Ecto neural progenitor cell (in vitro differentiated cells): ENCODE data around the gene PSMD13.
A peak's percentile ranks its signal among the peaks of the same experiment; 100 is the strongest.
"Not testable (repeated sequence)": the region's sequence is repeated elsewhere in the genome, so short reads cannot be mapped to it uniquely, and the experiment has no call there.

Experiments used
- DNase-seq: peaks from one replicate; pipeline ENCODE4 v3.0.0-alpha.2; 2018; ENCODE audit warnings: low spot score

The PSMD13 gene

DNA sequence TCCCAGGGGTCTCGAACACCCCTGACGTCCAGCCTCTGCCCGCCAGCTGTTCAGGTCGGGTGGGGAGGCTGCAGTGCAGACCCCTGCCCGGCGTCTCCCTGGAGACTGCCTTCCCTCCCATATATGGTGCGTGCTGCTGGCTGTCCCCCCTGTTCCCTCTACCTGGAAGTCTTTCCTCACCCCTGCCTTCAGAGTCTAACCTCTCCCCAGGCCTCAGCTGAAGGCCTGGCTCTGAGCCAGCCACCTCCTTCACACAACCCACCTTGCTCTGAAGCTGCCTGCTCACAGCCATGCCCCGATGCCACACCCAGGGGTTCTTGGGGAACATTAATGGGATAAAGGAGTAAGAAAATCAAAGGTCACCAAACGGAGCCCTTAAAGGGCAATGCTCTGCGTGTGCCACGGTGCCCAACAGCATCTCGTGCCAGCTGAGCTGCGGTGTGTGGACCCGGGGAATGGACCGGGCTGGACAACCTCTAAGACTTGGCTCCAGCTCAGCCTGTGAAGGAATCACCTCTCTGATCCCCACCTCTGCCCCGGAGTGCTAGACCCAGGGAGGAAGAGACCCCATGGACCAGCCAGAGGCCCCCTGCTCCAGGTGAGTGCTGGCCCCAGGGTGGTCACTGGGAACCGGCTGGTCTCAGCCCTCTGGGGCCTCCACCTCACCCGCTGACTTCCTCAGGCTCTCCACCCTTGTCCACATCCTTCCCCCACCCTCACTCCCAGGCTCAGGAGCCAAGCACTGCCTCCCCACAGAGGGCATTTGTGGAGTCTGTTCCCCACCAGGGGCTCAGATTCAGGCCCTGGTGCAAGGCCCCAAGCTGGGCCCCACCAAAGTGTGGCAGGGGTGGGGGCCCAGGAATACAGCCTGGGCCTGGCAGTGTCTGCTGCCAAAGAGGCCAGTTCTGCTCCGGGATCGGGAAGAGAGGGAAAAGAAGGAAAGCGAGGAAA lies 41.5 kb downstream of the PSMD13 start, which contains the start of gene NLRP6:
TSS of gene NLRP6 (plus strand) at position 407 of the 951 bp plus-strand sequence. CDS start at position 570, 163 bp downstream.
- DNase-seq = peak; percentile 36

DNA sequence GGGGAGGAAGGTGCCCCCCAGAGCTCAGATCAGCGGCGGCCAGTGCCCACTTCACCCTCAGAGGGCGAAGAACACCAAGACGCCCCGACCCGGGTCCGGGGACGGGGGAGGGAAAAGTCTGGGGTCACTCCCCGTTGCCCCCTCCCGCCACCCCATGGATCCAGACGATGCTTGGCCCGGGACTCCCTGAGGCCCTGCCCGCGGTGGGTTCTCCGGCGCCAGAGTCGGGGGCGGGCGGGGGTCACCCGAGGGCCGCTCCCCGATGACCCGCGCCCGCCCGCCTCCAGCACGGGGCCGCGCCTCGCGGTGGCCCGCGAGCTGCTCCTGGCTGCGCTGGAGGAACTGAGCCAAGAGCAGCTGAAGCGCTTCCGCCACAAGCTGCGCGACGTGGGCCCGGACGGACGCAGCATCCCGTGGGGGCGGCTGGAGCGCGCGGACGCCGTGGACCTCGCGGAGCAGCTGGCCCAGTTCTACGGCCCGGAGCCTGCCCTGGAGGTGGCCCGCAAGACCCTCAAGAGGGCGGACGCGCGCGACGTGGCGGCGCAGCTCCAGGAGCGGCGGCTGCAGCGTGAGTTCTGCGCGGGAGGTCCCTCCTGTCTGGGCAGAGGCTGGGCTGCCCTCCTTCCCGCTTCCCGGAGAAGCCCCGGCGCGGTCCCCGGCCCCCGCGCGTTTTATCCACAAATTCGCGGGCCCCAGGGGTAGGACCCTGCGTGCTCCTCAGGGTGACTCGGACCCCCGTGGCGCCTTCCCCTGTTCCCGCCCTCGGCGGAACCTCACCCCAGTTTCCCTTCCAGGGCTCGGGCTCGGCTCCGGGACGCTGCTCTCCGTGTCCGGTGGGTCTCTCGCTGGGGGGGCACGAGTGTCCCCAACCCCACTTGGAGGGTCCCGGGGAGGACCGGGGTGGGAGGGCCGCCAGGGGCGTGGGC lies 42.5 kb downstream of the PSMD13 start:
- DNase-seq = peak; percentile 32

DNA sequence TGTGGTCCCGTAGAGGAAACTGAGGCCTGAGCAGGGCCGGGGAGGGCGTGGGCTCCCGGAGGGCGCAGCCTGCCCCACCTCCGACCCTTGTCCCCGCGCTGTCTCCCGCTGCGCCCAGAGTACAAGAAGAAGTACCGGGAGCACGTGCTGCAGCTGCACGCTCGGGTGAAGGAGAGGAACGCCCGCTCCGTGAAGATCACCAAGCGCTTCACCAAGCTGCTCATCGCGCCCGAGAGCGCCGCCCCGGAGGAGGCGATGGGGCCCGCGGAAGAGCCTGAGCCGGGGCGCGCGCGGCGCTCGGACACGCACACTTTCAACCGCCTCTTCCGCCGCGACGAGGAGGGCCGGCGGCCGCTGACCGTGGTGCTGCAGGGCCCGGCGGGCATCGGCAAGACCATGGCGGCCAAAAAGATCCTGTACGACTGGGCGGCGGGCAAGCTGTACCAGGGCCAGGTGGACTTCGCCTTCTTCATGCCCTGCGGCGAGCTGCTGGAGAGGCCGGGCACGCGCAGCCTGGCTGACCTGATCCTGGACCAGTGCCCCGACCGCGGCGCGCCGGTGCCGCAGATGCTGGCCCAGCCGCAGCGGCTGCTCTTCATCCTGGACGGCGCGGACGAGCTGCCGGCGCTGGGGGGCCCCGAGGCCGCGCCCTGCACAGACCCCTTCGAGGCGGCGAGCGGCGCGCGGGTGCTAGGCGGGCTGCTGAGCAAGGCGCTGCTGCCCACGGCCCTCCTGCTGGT lies 43.4 kb downstream of the PSMD13 start:
- DNase-seq = peak; percentile 39

DNA sequence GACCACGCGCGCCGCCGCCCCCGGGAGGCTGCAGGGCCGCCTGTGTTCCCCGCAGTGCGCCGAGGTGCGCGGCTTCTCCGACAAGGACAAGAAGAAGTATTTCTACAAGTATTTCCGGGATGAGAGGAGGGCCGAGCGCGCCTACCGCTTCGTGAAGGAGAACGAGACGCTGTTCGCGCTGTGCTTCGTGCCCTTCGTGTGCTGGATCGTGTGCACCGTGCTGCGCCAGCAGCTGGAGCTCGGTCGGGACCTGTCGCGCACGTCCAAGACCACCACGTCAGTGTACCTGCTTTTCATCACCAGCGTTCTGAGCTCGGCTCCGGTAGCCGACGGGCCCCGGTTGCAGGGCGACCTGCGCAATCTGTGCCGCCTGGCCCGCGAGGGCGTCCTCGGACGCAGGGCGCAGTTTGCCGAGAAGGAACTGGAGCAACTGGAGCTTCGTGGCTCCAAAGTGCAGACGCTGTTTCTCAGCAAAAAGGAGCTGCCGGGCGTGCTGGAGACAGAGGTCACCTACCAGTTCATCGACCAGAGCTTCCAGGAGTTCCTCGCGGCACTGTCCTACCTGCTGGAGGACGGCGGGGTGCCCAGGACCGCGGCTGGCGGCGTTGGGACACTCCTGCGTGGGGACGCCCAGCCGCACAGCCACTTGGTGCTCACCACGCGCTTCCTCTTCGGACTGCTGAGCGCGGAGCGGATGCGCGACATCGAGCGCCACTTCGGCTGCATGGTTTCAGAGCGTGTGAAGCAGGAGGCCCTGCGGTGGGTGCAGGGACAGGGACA lies 44.1 kb downstream of the PSMD13 start:
- DNase-seq = peak; percentile 36

DNA sequence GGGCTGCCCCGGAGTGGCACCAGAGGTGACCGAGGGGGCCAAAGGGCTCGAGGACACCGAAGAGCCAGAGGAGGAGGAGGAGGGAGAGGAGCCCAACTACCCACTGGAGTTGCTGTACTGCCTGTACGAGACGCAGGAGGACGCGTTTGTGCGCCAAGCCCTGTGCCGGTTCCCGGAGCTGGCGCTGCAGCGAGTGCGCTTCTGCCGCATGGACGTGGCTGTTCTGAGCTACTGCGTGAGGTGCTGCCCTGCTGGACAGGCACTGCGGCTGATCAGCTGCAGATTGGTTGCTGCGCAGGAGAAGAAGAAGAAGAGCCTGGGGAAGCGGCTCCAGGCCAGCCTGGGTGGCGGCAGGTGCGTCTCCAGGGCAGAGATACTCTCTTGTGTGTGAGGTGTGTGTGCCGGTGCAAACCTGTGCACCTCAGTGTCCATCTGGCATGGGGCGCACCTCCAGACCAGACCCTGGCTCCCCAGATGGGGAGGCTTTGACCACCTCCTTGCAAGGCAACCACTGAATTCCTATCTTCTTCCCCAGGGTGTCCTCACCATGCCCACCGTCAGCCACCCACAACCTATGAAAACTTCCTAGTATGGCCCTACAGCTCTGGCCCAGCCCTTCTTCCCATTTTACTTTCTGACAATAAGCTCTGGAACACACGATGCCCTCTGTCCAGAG lies 44.8 kb downstream of the PSMD13 start:
- DNase-seq = peak; percentile 45

DNA sequence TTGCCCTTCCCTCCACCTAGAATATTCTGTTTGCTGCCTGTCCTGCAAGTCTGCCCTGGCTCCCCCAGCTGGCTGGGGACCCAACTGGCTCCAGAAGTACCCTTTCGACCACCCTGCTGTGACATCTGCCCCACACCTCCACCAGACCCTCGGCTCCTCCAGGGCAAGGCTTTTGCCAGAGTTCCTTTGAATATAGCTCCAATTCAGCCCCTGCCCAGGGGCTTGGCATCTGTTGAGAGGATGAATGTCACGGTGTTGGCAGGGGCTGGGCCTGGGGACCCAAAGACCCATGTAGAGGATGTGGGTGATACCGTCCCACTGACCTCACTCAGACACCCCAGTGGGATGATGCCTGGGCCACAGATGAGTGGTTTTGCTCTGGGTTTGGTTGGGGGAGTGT lies 45.4 kb downstream of the PSMD13 start:
- no peak for DNase-seq

DNA sequence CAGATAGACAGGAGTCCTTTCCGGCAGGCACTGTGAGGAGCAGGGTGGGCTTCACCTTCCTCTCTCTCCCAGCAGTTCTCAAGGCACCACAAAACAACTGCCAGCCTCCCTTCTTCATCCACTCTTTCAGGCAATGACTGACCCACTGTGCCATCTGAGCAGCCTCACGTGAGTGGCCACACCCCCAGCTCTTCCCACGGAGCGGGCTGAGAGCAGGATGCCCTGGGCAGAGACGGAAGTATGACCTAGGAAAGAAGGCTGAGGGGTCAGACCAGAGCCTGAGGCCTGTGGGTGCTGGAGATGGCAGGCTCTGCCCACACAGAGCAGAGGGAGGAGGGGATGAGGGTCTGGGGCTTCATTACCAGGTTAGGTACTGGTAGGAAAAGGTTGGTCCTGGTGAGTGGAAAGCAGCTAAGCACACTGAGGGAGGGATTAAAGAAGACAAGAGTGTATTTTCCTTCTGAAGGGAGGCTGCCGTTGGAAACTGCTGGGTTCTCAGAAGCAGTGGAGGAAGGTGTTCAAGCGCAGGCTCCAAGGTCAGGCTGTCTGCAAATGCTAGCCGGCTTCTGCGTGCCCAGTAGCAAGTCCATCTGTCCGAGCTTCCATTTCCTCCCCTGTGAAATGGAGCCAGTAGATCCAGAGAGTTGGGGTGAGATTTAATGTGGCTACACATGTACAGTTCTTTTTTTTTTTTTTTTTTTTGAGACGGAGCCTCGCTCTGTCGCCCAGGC lies 46.0 kb downstream of the PSMD13 start:
- no peak for DNase-seq

DNA sequence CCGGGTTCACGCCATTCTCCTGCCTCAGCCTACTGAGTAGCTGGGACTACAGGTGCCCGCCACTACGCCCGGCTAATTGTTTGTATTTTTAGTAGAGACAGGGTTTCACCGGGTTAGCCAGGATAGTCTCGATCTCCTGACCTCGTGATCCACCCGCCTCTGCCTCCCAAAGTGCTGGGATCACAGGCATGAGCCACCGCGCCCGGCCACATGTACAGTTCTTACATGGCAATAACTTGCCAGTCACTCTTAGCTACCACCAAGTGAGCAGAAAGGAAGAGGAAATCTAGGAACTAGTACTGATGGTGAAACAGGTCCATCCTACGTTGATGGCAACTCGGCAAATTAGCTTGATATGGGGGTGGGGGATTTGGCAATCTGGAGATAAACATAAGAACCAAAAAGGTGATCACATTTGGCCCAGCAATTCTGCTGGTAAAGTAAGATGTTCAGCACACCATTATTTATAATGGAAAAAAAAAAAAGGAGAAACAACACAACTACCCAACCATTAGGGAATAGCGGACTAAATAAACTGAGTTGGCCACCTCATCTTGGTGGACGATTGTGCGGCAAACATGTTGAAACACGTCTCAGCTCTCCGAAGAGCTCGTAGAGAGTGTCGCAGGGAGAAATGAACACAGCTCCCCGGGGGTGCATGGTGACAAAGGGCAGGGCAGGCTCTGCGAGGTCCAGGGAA lies 46.8 kb downstream of the PSMD13 start:
- DNase-seq = no peak

DNA sequence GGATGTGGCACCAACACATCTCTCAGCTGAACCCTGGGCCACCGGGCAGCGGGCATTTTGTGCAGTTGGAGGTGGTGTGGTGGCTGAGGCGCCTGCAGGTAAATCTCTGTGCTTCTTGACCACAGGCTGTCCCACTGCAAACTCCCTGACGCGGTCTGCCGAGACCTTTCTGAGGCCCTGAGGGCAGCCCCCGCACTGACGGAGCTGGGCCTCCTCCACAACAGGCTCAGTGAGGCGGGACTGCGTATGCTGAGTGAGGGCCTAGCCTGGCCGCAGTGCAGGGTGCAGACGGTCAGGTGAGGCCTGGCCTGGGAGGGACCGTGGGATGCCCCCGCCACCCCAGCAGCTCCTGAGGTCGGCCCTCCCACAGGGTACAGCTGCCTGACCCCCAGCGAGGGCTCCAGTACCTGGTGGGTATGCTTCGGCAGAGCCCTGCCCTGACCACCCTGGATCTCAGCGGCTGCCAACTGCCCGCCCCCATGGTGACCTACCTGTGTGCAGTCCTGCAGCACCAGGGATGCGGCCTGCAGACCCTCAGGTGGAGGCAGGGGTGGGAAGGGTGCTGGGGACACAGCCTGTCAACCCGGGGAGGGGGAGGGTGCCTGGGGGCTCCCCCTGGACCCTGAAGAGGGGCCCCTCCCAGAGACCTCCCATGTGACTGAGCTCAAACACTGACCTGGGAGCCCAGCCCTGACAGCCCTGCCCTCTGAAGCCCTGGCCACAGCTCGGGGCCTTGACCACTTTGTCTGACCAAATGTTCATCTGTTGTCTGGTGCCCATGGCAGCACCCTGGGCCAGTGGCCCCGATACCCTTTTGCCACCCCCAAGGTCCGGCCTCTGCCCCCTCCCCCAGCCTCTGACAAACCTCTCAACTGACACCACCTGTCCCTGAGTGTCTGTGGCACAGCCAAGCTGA lies 47.6 kb downstream of the PSMD13 start:
- peak; percentile 52 for DNase-seq

DNA sequence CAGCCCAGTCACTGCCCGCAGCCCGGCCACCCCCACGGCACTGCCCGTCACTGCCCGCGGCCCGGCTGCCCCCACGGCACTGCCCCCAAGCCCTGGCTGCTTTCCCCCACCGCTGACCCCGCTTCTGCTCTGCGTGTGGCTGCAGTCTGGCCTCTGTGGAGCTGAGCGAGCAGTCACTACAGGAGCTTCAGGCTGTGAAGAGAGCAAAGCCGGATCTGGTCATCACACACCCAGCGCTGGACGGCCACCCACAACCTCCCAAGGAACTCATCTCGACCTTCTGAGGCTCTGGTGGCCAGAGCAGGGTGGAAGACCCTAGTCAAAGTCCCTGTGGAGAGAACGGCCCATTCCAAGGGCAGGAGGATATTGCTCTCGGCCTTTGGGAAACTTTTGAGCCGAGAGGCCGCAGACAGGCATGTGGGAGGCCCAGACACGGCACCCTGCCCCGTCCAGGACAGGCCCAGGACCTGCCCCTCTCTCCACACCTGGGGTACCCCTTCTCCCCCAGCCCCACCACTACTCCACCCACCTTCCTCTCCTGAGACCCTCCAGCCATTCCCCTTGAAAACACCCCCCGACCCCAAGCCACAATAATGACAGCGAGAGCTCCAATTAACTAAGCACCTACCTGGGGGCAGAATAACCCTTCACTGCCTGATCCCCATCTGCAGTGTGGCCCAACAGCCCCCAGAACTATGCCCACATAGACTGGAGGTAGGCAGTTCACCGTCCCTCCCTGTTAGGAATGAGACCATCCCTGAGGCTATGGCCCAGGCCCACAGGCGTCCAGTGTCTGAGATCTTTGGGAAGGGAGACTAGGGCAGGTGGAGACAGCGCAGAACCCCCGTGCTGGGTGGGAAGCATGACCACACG lies 48.5 kb downstream of the PSMD13 start:
- no peak for DNase-seq

DNA sequence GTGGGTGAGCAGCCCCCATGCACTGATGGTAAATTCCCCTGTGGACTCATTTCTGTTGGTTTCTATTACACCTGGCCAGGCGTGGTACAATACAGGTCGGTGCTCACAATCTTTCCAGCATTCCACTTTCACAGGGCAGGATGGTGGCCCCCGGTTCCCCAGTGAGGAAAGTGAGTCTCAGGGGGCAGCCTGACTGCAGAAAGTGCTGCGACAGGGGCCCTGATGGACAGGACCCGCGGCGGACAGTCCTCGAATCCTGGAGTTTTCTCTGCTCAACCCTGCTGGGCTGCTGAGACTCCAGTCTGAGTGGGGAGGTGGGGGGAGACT lies 49.1 kb downstream of the PSMD13 start:
- no peak for DNase-seq

DNA sequence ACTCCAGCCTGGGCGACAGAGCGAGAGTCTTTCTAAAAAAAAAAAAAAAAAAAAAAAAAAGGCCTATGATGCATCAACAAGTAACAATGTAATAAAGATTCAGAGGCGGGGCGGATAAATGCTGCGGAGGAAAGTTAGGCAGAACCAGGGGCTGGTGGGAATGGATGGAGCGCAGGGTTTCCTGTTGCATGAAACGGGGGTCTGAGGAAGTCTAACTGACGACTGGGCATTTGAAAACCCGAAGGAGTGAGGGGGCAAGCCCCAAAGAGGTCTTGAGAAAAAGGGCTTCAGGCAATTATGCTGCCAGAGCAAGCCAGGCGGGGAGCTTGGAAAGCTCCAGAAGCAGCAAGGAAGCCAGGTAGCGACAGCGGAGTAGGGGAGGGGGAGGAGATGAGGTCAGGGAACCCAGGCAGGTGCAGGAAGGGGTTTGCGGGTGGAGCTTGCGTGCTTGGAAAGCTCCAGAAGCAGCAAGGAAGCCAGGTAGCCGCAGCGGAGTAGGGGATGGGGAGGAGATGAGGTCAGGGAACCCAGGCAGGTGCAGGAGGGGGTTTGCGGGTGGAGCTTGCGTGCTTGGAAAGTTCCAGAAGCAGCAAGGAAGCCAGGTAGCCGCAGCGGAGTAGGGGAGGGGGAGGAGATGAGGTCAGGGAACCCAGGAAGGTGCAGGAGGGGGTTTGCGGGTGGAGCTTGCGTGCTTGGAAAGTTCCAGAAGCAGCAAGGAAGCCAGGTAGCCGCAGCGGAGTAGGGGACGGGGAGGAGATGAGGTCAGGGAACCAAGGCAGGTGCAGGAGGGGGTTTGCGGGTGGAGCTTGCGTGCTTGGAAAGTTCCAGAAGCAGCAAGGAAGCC lies 50.4 kb downstream of the PSMD13 start:
- not testable (repeated sequence) for DNase-seq

DNA sequence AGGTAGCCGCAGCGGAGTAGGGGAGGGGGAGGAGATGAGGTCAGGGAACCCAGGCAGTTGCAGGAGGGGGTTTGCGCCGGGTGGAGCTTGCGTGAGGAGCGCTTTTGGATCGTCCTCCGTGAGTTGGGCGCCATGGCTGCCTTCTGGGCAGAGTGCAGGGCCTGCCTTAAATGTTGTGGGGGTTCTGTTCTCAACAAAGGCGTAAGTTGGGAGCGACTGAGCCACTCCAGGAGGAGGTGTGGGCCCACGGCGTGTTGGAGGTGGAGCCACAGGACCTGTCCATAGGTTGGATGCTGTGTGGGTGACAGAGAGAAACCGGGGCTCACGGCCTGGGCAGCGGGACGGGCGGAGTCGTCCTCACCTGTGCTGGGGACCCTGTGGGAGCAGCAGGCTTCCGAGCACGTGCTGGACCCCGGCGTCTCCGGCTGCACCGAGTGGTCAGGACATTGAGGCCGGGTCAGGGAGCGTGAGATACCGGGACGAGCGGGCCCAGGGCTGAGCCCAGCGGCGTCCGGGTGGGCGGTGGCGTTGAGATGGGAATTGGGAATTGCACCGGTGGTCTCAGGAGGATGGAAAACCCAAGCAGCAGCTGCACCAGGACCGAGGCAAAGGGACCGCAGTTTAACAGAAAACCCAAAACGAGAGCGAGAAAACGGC lies 51.2 kb downstream of the PSMD13 start:
- DNase-seq = no peak

DNA sequence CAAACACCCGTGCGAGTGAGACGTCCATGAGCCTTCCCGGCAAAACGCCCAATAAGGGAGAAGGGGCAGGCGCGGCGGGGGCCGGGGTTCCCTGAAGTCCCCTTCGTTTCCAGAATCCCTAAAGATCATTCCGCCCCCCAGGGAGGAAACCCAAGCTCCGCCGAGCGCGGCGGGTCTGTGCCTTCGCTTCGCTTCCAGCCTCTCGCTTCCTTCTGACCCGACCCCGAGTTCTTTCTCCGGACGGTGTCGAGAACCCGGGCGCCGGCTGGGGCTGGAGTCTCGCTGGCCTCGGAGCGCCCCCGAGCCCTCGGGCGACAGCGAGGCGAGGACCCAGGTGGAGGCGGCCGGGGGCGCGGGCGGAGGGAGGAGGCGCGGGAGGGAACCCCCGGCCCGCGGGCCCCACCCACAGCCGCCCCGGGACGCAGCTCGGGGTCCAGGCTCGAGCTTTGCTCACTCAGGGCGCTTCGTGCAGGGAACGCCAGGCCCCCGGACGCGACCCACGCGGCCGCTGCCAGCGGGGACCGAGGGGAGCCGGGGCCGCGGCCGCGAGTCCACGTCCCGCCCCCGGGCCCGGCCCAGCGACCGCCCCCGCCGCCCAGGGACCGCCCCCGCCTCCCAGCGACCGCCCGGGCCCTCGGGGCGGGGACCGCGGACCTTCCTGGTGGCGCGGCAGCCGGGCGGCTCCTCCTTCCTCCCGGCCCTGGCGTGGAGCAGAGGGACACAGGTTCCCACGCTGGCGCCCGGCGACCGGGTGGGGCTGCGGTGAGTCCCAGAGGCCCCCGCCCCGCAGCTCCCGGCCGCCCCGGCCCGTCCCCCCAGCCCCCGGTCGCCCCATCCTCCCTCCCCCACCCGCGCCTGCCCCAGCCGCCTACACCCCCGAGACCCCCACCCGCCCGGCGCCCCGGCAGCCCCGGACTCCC lies 52.0 kb downstream of the PSMD13 start, which contains the start of gene PGGHG:
TSS of gene PGGHG (plus strand) at position 649 of the 920 bp plus-strand sequence. CDS start 691 bp downstream, outside the sequence.
- DNase-seq = peak; percentile 78

DNA sequence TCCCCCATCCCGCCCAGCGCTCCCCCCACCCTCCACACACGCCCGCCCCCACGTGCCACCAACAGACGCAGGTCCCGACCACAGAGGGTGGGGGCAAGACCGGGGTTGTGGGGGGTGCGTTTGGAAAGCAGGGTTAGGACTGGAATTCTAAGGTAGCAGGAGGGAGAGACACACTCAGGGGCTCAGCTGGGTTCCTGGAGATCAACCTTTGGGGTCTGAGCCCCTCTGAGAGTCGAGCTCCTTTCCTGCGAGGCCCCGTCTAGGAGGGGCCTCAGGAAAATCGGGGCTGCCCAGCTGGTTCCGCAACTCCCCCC lies 52.6 kb downstream of the PSMD13 start:
- DNase-seq = no peak
